Osteocyte (in vitro differentiated cells): Measurements from ENCODE around the gene SMARCE1. TPM values are rescaled to one million over a fixed set of nuclear protein-coding genes. Genes with fewer than 3 reads are reported as not detected.

Experiments
- DNase-seq: peaks from one replicate; pipeline ENCODE4 v3.0.0; 2021; ENCODE audit warnings: mixed read lengths; ENCODE audit not compliant: unreplicated experiment; ENCODE audit errors: extremely low spot score
- H3K27ac Mint-ChIP-seq: one replicate; pipeline ENCODE4 v1.8.0; 2021; ENCODE audit warnings: mild to moderate bottlenecking, mixed read lengths; ENCODE audit not compliant: unreplicated experiment
- H3K27me3 Mint-ChIP-seq: one replicate; pipeline ENCODE4 v1.8.0; 2021; ENCODE audit warnings: mixed read lengths; ENCODE audit not compliant: unreplicated experiment
- H3K36me3 Mint-ChIP-seq: one replicate; pipeline ENCODE4 v1.8.0; 2021; ENCODE audit warnings: mixed read lengths; ENCODE audit not compliant: unreplicated experiment
- H3K4me1 Mint-ChIP-seq: one replicate; pipeline ENCODE4 v1.8.0; 2021; ENCODE audit warnings: mixed read lengths; ENCODE audit not compliant: unreplicated experiment
- H3K4me3 Mint-ChIP-seq: one replicate; pipeline ENCODE4 v1.8.0; 2021; ENCODE audit warnings: mild to moderate bottlenecking, moderate library complexity, mixed read lengths; ENCODE audit not compliant: unreplicated experiment
- H3K9me3 Mint-ChIP-seq: one replicate; pipeline ENCODE4 v1.8.0; 2021; ENCODE audit warnings: mixed read lengths; ENCODE audit not compliant: unreplicated experiment
- CTCF ChIP-seq: fragments of 200-600 bp; sonication (generic); IDR thresholded peaks from 2 replicates; pipeline ENCODE4 v1.5.0; 2021; ENCODE audit warnings: antibody characterized with exemption, mild to moderate bottlenecking, moderate library complexity
- total RNA-seq: library from RNA; stranded (reverse); gene quantifications from 2 replicates; pipeline ENCODE4 v1.2.1, GENCODE V29; 2021

The SMARCE1 gene
- total RNA-seq, 1 donor from 2014 or later, result 145 TPM

- no peak for TF ChIP-seq CTCF
- peaks cover 63% of the 10 kb centered on the region for H3K27me3 Mint-ChIP-seq
- no peak overlapping the region for H3K27ac Mint-ChIP-seq
- peaks cover 4% of the 10 kb centered on the region for H3K4me1 Mint-ChIP-seq
- no peaks in the 10 kb centered on the region for H3K36me3 Mint-ChIP-seq
- no peaks in the 10 kb centered on the region for H3K9me3 Mint-ChIP-seq
- DNase-seq, result no peak
- no peak overlapping the region for H3K4me3 Mint-ChIP-seq
Observed at GRCh38 chr17:40663252-40663651, 15.6 kb upstream of the SMARCE1 start.

GRCh38 chr17:40659911-40660310 lies 12.3 kb upstream of the SMARCE1 start:
- Mint-ChIP-seq H3K4me3 (no peak overlapping the region), H3K27me3 (peaks cover 60% of the 10 kb centered on the region), H3K36me3 (no peaks in the 10 kb centered on the region), H3K4me1 (peaks cover 2% of the 10 kb centered on the region), H3K27ac (no peak overlapping the region), H3K9me3 (no peaks in the 10 kb centered on the region)
- no peak for DNase-seq
- TF ChIP-seq CTCF, result no peak

- H3K9me3 Mint-ChIP-seq, result no peaks in the 10 kb centered on the region
- no peak for TF ChIP-seq CTCF
- DNase-seq, result no peak
- H3K4me1 Mint-ChIP-seq, result no peaks in the 10 kb centered on the region
- H3K27ac Mint-ChIP-seq, result no peak overlapping the region
- H3K36me3 Mint-ChIP-seq, result no peaks in the 10 kb centered on the region
- H3K27me3 Mint-ChIP-seq, result peaks cover 56% of the 10 kb centered on the region
- H3K4me3 Mint-ChIP-seq, result no peak overlapping the region
Observed at GRCh38 chr17:40658396-40658795, 10.8 kb upstream of the SMARCE1 start.

GRCh38 chr17:40651939-40652338 lies 4.3 kb upstream of the SMARCE1 start:
- Mint-ChIP-seq H3K4me3 (no peak overlapping the region), H3K9me3 (no peaks in the 10 kb centered on the region), H3K27ac (no peak overlapping the region), H3K27me3 (peaks cover 16% of the 10 kb centered on the region), H3K36me3 (no peaks in the 10 kb centered on the region), H3K4me1 (peaks cover 12% of the 10 kb centered on the region)
- TF ChIP-seq CTCF, result no peak
- DNase-seq, result no peak

GRCh38 chr17:40648384-40648968 lies 858 bp upstream of the SMARCE1 start:
- peak overlapping the region; percentile 100 for H3K27ac Mint-ChIP-seq
- DNase-seq, result no peak
- H3K4me3 Mint-ChIP-seq, result peak overlapping the region; percentile 96
- no peak for TF ChIP-seq CTCF
- no peaks in the 10 kb centered on the region for H3K9me3 Mint-ChIP-seq
- peaks cover 1% of the 10 kb centered on the region for H3K27me3 Mint-ChIP-seq
- H3K36me3 Mint-ChIP-seq, result peaks cover 19% of the 10 kb centered on the region
- H3K4me1 Mint-ChIP-seq, result peaks cover 40% of the 10 kb centered on the region
